OCI-LY7 (cell line): ENCODE results near the gene FGGY. TPM values are rescaled to one million over a fixed set of nuclear protein-coding genes. Genes with fewer than 3 reads are reported as not detected.

Source experiments
- BruUV-seq: library from RNA; stranded (reverse); fragments of 400-500 nt; replicated peaks from 2 replicates; lab custom pipeline; 2021; lab: Mats Ljungman, UMichigan
- CTCF ChIA-PET: fragments of 300-600 bp; sonication (Branson Sonifier 250); formaldehyde crosslinking; loops from one replicate; lab custom pipeline; 2022; ENCODE audit warnings: antibody characterized with exemption; ENCODE audit not compliant: unreplicated experiment; lab: Charles Lee
- POLR2A ChIA-PET: fragments of 300-600 bp; sonication (Branson Sonifier 250); formaldehyde crosslinking; loops from one replicate; lab custom pipeline; 2022; ENCODE audit warnings: antibody characterized with exemption; lab: Charles Lee
- DNase-seq: peaks from one replicate; pipeline ENCODE4 v3.0.0-alpha.2; 2015; ENCODE audit warnings: low spot score
- H2AFZ ChIP-seq: fragments of 200-600 bp; sonication (generic), shearing (Covaris generic); 2 replicates; pipeline ENCODE4 v1.6.1; 2014; ENCODE audit warnings: mild to moderate bottlenecking, antibody characterized with exemption, low read length, moderate library complexity
- H3K27ac ChIP-seq: fragments of 200-600 bp; sonication (generic); 2 replicates; pipeline ENCODE4 v1.5.1; 2014; ENCODE audit warnings: mixed run types, low read depth, mild to moderate bottlenecking, moderate library complexity, low read length, inconsistent platforms; ENCODE audit not compliant: poor library complexity, severe bottlenecking
- H3K36me3 ChIP-seq: fragments of 200-600 bp; sonication (generic); 2 replicates; pipeline ENCODE4 v1.6.1; 2014; ENCODE audit warnings: mild to moderate bottlenecking, antibody characterized with exemption, low read length, moderate library complexity, mixed read lengths; ENCODE audit not compliant: insufficient read depth
- H3K4me1 ChIP-seq: fragments of 200-600 bp; sonication (generic); 2 replicates; pipeline ENCODE4 v1.5.1; 2014; ENCODE audit warnings: mild to moderate bottlenecking, low read length; ENCODE audit not compliant: insufficient read depth, poor library complexity, severe bottlenecking
- H3K4me2 ChIP-seq: fragments of 200-600 bp; sonication (generic); 2 replicates; pipeline ENCODE4 v1.6.1; 2014; ENCODE audit warnings: mild to moderate bottlenecking, low read length
- H3K4me3 ChIP-seq: fragments of 200-600 bp; sonication (generic); 2 replicates; pipeline ENCODE4 v1.5.1; 2014; ENCODE audit warnings: mild to moderate bottlenecking, low read depth, low read length; ENCODE audit not compliant: poor library complexity, severe bottlenecking
- H3K79me2 ChIP-seq: fragments of 200-600 bp; sonication (generic); 2 replicates; pipeline ENCODE4 v1.6.1; 2016; ENCODE audit warnings: low read depth, mild to moderate bottlenecking, low read length, moderate library complexity, mixed read lengths; ENCODE audit not compliant: insufficient read depth
- H3K9me2 ChIP-seq: fragments of 200-600 bp; sonication (generic); 2 replicates; pipeline ENCODE4 v1.6.1; 2016; ENCODE audit warnings: mild to moderate bottlenecking, low read length, mixed read lengths; ENCODE audit not compliant: insufficient read depth
- H3K9me3 ChIP-seq: fragments of 200-600 bp; sonication (generic); 2 replicates; pipeline ENCODE4 v1.6.1; 2014; ENCODE audit warnings: mild to moderate bottlenecking, mixed run types, low read length, mixed read lengths
- H4K20me1 ChIP-seq: fragments of 200-600 bp; sonication (generic); 2 replicates; pipeline ENCODE4 v1.6.1; 2014; ENCODE audit warnings: mild to moderate bottlenecking, antibody characterized with exemption, low read length, moderate library complexity, mixed read lengths; ENCODE audit not compliant: insufficient read depth
- CTCF ChIP-seq: fragments of 200-600 bp; sonication (generic); conservative IDR thresholded peaks from 2 replicates; pipeline ENCODE4 v1.5.1; 2014; ENCODE audit warnings: mild to moderate bottlenecking, antibody characterized with exemption, low read length, moderate library complexity, mixed read lengths
- EZH2phosphoT487 ChIP-seq: fragments of 200-600 bp; sonication (generic); IDR thresholded peaks from 2 replicates; pipeline ENCODE4 v1.6.1; 2018; ENCODE audit warnings: low read depth, borderline replicate concordance, mild to moderate bottlenecking, mixed run types, antibody characterized with exemption, low read length, moderate library complexity, mixed read lengths
- intact Hi-C: fragments of 100-400 bp; cut with micrococcal nuclease; formaldehyde crosslinking; loops from one replicate; pipeline ENCODE4 v1.10.0; 2022; ENCODE audit not compliant: unreplicated experiment
- total RNA-seq, 2 experiments: library from RNA; depleted of rRNA in 1 of 2; stranded (reverse); fragments of >200 nt in 1 of 2; shearing (Covaris generic) in 1 of 2; gene quantifications; 2 replicates each; pipeline ENCODE4 v1.2.3, GENCODE V29; 2014 to 2022

FGGY gene
- total RNA-seq, 2 experiments from 2014 or later, result 0.63 to 4.5 TPM

- TF ChIP-seq EZH2phosphoT487 (no peak), CTCF (no peak)
- Histone ChIP-seq H4K20me1 (no peaks in the 10 kb centered on the region), H2AFZ (no peak overlapping the region), H3K9me3 (no peaks in the 10 kb centered on the region), H3K9me2 (no peaks in the 10 kb centered on the region), H3K4me2 (no peak overlapping the region), H3K36me3 (no peaks in the 10 kb centered on the region), H3K4me1 (no peaks in the 10 kb centered on the region), H3K4me3 (no peak overlapping the region), H3K79me2 (no peaks in the 10 kb centered on the region), H3K27ac (no peak overlapping the region)
- CTCF ChIA-PET, result no interaction called here
- no peak for DNase-seq
- BruUV-seq, result no TSS peak
- POLR2A ChIA-PET, result interaction anchor here (0.5 kb wide), 1 partner anchor 134 kb away, joined by 4 read pairs; no protein-coding TSS in a partner anchor
- intact Hi-C loops, result no loop called here
Observed at GRCh38 chr1:59333626-59334277, 36.9 kb downstream of the FGGY start.

GRCh38 chr1:59340411-59341307 lies 43.8 kb downstream of the FGGY start:
- Histone ChIP-seq H3K36me3 (no peaks in the 10 kb centered on the region), H3K79me2 (no peaks in the 10 kb centered on the region), H3K4me2 (no peak overlapping the region), H4K20me1 (no peaks in the 10 kb centered on the region), H3K27ac (no peak overlapping the region), H2AFZ (no peak overlapping the region), H3K4me3 (no peak overlapping the region), H3K4me1 (no peaks in the 10 kb centered on the region), H3K9me3 (no peaks in the 10 kb centered on the region), H3K9me2 (no peaks in the 10 kb centered on the region)
- no TSS peak for BruUV-seq
- TF ChIP-seq CTCF (no peak), EZH2phosphoT487 (no peak)
- intact Hi-C loops, result no loop called here
- ChIA-PET POLR2A (no interaction called here), CTCF (no interaction called here)
- DNase-seq, result no peak
